ENCODE measurements around the gene RALA.
A peak's percentile ranks its signal among the peaks of the same experiment; 100 is the strongest.
"Not testable (repeated sequence)": the region's sequence is repeated elsewhere in the genome, so short reads cannot be mapped to it uniquely, and the experiment has no call there.

The RALA gene

DNA sequence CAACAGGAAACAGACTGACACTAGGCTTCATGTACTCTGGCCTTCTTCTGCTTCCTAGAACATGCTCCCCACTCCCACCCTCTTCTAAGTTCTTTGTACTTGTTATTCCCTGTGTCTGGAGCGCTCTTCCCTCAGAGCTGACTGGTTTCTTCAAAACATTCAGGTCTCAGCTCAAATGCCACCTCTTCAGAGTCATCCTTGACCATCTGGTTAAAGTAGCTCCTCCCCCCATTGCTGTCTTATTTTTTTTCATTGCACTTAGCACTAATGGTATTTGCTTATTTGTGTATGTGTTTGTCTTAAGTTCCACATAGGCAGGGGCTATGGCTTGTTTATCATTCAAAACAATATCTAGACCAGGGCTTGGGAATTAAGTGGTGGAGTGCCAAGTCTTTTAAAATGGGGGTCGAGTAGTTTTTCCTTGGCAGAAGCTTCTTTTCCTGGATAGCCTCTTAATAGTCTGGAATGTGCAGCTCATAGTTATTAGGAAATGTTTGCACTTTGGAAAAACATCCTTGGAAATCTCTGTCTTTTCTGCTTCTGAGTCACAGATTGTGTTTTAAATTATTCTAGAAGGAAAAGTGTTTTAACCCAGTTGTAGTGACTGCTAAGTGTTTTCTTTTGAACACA is 60.0 kb downstream of the RALA start:
- peaks cover 20% of the 10 kb centered on the region for H3K36me3 Mint-ChIP-seq (ENCODE audit: low read depth)
- H3K4me1 Mint-ChIP-seq: peaks cover 24% of the 10 kb centered on the region
- peak overlapping the region; percentile 56 to 80 (median 76) for H3K27ac Mint-ChIP-seq
- TF ChIP-seq, protein P1, sequence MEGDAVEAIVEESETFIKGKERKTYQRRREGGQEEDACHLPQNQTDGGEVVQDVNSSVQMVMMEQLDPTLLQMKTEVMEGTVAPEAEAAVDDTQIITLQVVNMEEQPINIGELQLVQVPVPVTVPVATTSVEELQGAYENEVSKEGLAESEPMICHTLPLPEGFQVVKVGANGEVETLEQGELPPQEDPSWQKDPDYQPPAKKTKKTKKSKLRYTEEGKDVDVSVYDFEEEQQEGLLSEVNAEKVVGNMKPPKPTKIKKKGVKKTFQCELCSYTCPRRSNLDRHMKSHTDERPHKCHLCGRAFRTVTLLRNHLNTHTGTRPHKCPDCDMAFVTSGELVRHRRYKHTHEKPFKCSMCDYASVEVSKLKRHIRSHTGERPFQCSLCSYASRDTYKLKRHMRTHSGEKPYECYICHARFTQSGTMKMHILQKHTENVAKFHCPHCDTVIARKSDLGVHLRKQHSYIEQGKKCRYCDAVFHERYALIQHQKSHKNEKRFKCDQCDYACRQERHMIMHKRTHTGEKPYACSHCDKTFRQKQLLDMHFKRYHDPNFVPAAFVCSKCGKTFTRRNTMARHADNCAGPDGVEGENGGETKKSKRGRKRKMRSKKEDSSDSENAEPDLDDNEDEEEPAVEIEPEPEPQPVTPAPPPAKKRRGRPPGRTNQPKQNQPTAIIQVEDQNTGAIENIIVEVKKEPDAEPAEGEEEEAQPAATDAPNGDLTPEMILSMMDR (IDR thresholded peaks at IDR 0.05; ENCODE audit: unreplicated experiment in 3 of 3): no peak
- no peaks in the 10 kb centered on the region for H3K9me3 Mint-ChIP-seq
- no peak overlapping the region for H3K4me3 Mint-ChIP-seq
- H3K27me3 Mint-ChIP-seq (ENCODE audit: low read depth): no peaks in the 10 kb centered on the region

DNA sequence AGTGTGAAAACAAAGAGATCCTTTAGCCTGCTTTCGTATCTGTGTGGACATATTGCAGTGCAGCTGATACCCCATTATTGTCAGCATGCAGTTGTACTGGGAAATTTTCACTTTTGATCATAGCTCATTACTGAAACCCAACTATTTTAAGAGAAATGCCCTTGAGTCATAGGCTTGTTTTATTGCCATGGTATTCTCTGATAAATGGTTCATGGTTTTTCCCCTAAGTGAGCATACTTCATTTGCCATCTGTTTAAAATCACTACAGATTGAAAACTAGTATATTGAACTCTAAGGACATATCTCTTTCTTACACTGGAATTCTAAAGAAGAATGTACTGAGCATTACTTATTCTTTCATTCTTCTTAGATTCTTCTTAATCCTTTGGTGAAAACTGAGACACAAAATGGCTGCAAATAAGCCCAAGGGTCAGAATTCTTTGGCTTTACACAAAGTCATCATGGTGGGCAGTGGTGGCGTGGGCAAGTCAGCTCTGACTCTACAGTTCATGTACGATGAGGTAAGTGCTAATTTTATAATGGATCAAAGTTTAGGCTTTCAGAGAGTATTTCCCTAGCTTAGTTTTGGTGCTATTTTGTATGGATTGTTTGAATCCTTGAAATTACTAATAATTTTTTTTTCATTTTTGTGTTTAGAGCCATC is 63.0 kb downstream of the RALA start:
- Mint-ChIP-seq H3K27me3 (ENCODE audit: low read depth) (no peaks in the 10 kb centered on the region), H3K4me3 (no peak overlapping the region), H3K27ac (peak overlapping the region; percentile 42 to 59 (median 48)), H3K9me3 (no peaks in the 10 kb centered on the region), H3K4me1 (peaks cover 24% of the 10 kb centered on the region), H3K36me3 (ENCODE audit: low read depth) (peaks cover 35% of the 10 kb centered on the region)
- TF ChIP-seq, protein P1 (IDR thresholded peaks at IDR 0.05; ENCODE audit: unreplicated experiment in 3 of 3): no peak

DNA sequence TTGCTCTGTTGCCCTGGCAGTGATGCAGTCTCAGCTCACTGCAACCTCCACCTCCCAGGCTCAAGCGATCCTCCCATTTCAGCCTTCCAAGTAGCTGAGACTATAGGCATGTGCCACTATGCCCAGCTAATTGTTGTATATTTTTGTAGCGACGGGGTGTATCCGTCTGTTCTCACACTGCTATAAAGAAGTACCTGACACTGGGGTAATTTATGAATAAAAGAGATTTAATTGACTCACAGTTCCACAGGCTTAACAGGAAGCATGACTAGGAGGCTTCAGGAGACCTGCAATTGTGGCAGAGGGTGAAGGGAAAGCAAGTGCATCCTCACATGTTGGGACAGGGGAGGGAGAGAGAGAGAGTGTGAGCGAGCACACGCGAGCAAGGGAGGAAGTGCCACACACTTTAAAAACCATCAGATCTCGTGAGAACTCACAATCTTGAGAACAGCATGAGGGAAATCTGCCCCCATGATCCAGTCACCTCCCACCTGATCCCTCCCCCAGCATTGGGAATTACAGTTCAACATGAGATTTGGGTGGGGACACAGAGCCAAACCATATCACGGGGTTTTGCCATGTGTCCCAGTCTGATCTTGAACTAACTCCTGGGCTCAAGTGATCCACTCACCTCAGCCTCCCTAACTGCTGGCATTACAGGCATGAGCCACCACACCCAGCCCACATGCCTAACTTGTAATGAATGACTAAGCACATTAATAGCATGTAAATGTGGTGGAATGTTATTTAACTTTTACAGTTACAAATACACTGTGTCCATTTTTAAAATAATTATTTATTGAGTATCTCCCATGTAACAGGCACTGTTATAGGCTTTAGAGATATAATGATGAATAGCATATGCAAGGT is 65.5 kb downstream of the RALA start:
- no peaks in the 10 kb centered on the region for H3K27me3 Mint-ChIP-seq (ENCODE audit: low read depth)
- TF ChIP-seq, protein P1 (IDR thresholded peaks at IDR 0.05; ENCODE audit: unreplicated experiment in 3 of 3): no peak
- H3K36me3 Mint-ChIP-seq (ENCODE audit: low read depth): peaks cover 56% of the 10 kb centered on the region
- no peak overlapping the region for H3K27ac Mint-ChIP-seq
- H3K9me3 Mint-ChIP-seq: no peaks in the 10 kb centered on the region
- H3K4me1 Mint-ChIP-seq: peaks cover 10% of the 10 kb centered on the region
- H3K4me3 Mint-ChIP-seq: no peak overlapping the region

DNA sequence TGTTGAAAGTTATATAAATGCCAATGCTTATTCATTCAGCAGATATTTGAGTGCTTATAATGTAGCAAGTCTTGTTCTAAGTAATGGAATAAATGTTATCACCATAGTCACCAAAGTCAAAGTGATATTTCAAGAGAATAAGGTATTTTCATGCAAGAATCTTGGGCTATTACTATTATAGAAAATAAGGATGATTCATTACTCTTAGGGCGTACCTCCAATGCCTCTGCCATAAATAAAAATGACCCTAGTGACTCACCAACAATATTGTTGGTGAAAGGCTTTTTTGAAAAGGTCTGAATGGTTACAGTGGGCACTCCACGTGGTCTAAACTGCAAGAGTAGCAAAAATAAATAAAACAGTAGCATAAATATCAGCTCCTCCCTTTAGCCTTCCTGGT is 68.4 kb downstream of the RALA start:
- Mint-ChIP-seq H3K27me3 (ENCODE audit: low read depth) (no peaks in the 10 kb centered on the region), H3K36me3 (ENCODE audit: low read depth) (peaks cover 61% of the 10 kb centered on the region), H3K4me1 (no peaks in the 10 kb centered on the region), H3K9me3 (no peaks in the 10 kb centered on the region), H3K27ac (no peak overlapping the region), H3K4me3 (no peak overlapping the region)
- TF ChIP-seq, protein P1 (IDR thresholded peaks at IDR 0.05; ENCODE audit: unreplicated experiment in 3 of 3): no peak

DNA sequence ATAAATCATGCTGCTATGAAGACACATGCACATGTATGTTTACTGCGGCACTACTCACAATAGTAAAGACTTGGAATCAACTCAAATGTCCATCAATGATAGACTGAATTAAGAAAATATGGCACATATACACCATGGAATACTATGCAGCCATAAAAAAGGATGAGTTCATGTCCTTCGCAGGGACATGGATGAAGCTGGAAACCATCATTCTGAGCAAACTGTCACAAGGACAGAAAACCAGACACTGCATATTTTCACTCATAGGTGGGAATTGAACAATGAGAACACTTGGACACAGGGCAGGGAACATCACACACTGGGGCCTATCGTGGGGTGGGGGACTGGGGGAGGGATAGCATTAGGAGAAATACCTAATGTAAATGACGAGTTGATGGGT is 69.7 kb downstream of the RALA start:
- not testable (repeated sequence) for H3K4me1 Mint-ChIP-seq; H3K9me3 Mint-ChIP-seq; H3K4me3 Mint-ChIP-seq; H3K27me3 Mint-ChIP-seq (ENCODE audit: low read depth); H3K27ac Mint-ChIP-seq
- H3K36me3 Mint-ChIP-seq (ENCODE audit: low read depth): peaks cover 67% of the 10 kb centered on the region

DNA sequence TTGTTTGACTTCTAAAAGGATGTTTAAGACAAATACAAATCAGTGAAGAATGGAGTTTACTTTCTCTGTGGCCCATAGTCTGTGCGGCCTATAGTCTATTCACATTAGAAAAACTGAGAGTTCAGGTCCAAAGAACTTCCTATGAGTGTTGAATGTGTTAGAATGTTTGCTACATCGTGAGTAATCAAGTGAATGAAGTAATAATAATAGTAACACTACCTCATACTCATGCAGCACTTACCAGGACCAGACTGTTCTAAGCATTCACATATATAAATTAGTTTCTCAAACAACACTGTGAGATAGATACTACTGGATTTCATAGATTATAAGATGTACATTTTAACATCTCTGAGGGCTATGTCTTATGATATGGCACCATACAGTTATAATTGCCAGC is 70.4 kb downstream of the RALA start:
- Mint-ChIP-seq H3K27ac (no peak overlapping the region), H3K36me3 (ENCODE audit: low read depth) (peaks cover 68% of the 10 kb centered on the region), H3K9me3 (no peaks in the 10 kb centered on the region), H3K4me3 (no peak overlapping the region), H3K27me3 (ENCODE audit: low read depth) (no peaks in the 10 kb centered on the region), H3K4me1 (no peaks in the 10 kb centered on the region)
- TF ChIP-seq, protein P1 (IDR thresholded peaks at IDR 0.05; ENCODE audit: unreplicated experiment in 3 of 3): no peak

All from nephron (organoid).